Measurements from ENCODE around the gene CDH23. TPM values are rescaled to one million over a fixed set of nuclear protein-coding genes. Genes with fewer than 3 reads are reported as not detected.

The CDH23 gene
- total and polyA plus RNA-seq, 2 experiments from 2014 or later = 0.30 to 1.5 TPM

- no peaks in the 10 kb centered on the region for H3K36me3 ChIP-seq (replicated peaks; ENCODE audit: insufficient read depth, low read depth)
- H3K9me3 ChIP-seq (ENCODE audit: low read depth) = no peaks in the 10 kb centered on the region
- TF ChIP-seq EZH2 (IDR thresholded peaks at IDR 0.05; ENCODE audit: borderline replicate concordance) (no peak), CTCF (IDR thresholded peaks at IDR 0.05; ENCODE audit: poor library complexity) (no peak)
- 92% methylated on average over 14 of the region's 14 CpGs for WGBS (ENCODE audit: low lambda C conversion rate, missing lambda C conversion rate)
- H3K27ac ChIP-seq = no peak overlapping the region
- H3K27me3 ChIP-seq = no peaks in the 10 kb centered on the region
- H4K20me1 ChIP-seq (ENCODE audit: insufficient read depth, poor library complexity, severe bottlenecking) = no peaks in the 10 kb centered on the region
- H3K9me2 ChIP-seq (replicated peaks; ENCODE audit: insufficient read depth) = no peaks in the 10 kb centered on the region
- H3K4me3 ChIP-seq = no peak overlapping the region
- no peak overlapping the region for H2AFZ ChIP-seq
- peaks cover 29% of the 10 kb centered on the region for H3K4me1 ChIP-seq (ENCODE audit: insufficient read depth)
- H3K79me2 ChIP-seq = no peaks in the 10 kb centered on the region
- DNase-seq (ENCODE audit: low spot score) = no peak
- H3K4me2 ChIP-seq = no peak overlapping the region
Observed at GRCh38 chr10:71751515-71752224, 354.9 kb downstream of the CDH23 start.

GRCh38 chr10:71752391-71753090 lies 355.8 kb downstream of the CDH23 start:
- Histone ChIP-seq H3K27me3 (no peaks in the 10 kb centered on the region), H3K9me3 (ENCODE audit: low read depth) (no peaks in the 10 kb centered on the region), H3K79me2 (no peaks in the 10 kb centered on the region), H3K4me1 (ENCODE audit: insufficient read depth) (peaks cover 21% of the 10 kb centered on the region), H2AFZ (no peak overlapping the region), H3K9me2 (replicated peaks; ENCODE audit: insufficient read depth) (no peaks in the 10 kb centered on the region), H3K4me2 (peak overlapping the region; percentile 8), H3K27ac (peak overlapping the region; percentile 40), H3K4me3 (no peak overlapping the region), H4K20me1 (ENCODE audit: insufficient read depth, poor library complexity, severe bottlenecking) (no peaks in the 10 kb centered on the region), H3K36me3 (replicated peaks; ENCODE audit: insufficient read depth, low read depth) (no peaks in the 10 kb centered on the region)
- 87% methylated on average over 8 of the region's 8 CpGs for WGBS (ENCODE audit: low lambda C conversion rate, missing lambda C conversion rate)
- no peak for DNase-seq (ENCODE audit: low spot score)
- TF ChIP-seq EZH2 (IDR thresholded peaks at IDR 0.05; ENCODE audit: borderline replicate concordance) (no peak), CTCF (IDR thresholded peaks at IDR 0.05; ENCODE audit: poor library complexity) (no peak), EZH2phosphoT487 (IDR thresholded peaks at IDR 0.05; ENCODE audit: low read depth, severe bottlenecking, unreplicated experiment) (no peak)

DNA sequence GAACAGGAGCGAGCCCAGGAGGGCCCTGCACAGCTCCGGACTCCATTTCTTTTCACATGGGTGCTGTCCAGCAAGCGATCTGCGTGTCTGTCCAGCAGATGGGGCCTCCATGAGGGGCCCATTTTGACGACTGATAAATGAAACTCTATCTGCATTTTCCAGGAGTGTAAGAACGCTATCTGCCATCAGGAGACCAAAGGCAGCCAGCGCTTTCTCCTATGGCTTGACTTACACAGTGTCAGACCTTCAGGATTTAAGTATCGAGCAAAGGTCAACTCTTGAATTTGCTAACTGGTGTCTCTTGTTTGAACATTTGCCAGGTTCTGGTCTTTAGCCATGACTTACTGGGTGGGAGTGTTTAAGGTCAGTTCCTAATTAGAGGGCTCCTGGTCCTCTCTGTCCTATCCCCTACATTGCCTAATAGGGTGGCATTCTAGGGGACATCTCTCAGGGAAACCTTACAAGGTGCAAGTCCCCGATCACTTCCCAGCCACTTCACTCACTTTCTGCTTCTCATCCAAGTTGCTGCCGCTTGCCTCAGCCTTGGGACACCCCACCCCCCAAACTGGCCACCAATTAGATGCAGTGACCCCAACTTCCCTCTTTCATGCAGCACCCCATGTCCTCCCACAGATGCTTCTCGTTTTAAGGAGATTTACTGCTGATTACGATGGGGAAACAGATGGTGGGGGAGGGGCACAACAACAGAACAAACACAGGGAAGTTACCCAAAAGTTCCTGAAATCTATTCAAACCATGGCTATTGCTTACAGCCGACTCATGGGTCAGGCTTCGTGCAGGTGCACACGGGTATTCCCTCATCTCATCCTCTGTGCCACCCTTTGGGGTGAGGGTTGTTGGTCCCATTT lies 356.6 kb downstream of the CDH23 start:
- DNase-seq (ENCODE audit: low spot score) = peak; percentile 50
- H3K27ac ChIP-seq = peak overlapping the region; percentile 40
- 63% methylated on average over 15 of the region's 15 CpGs for WGBS (ENCODE audit: low lambda C conversion rate, missing lambda C conversion rate)
- no peak overlapping the region for H2AFZ ChIP-seq
- H4K20me1 ChIP-seq (ENCODE audit: insufficient read depth, poor library complexity, severe bottlenecking) = no peaks in the 10 kb centered on the region
- H3K79me2 ChIP-seq = no peaks in the 10 kb centered on the region
- H3K4me2 ChIP-seq = peak overlapping the region; percentile 8
- H3K4me3 ChIP-seq = no peak overlapping the region
- no peaks in the 10 kb centered on the region for H3K9me2 ChIP-seq (replicated peaks; ENCODE audit: insufficient read depth)
- TF ChIP-seq EZH2phosphoT487 (IDR thresholded peaks at IDR 0.05; ENCODE audit: low read depth, severe bottlenecking, unreplicated experiment) = no peak
- TF ChIP-seq EZH2 (IDR thresholded peaks at IDR 0.05; ENCODE audit: borderline replicate concordance) = no peak
- TF ChIP-seq CTCF (IDR thresholded peaks at IDR 0.05; ENCODE audit: poor library complexity) = no peak
- H3K4me1 ChIP-seq (ENCODE audit: insufficient read depth) = peaks cover 14% of the 10 kb centered on the region
- H3K9me3 ChIP-seq (ENCODE audit: low read depth) = no peaks in the 10 kb centered on the region
- H3K27me3 ChIP-seq = no peaks in the 10 kb centered on the region
- no peaks in the 10 kb centered on the region for H3K36me3 ChIP-seq (replicated peaks; ENCODE audit: insufficient read depth, low read depth)
